Activated B cell treated with CpG ODN at 0.5 μM for 24 hours (primary cell): Measurements from ENCODE around the gene CCL16. TPM values are rescaled to one million over a fixed set of nuclear protein-coding genes. Genes with fewer than 3 reads are reported as not detected.

ENCODE experiments used
- ATAC-seq: fragments of 200-7000 bp; cut with Tn5 transposase; one replicate; pipeline ENCODE4 v1.10.0; 2021; ENCODE audit warnings: low read depth, mild to moderate bottlenecking, moderate library complexity
- CTCF ChIA-PET: fragments of 350-600 bp; sonication (Branson Sonifier 250); formaldehyde crosslinking; loops from one replicate; lab custom pipeline; 2021; ENCODE audit warnings: antibody characterized with exemption; lab: Charles Lee
- POLR2A ChIA-PET: fragments of 350-600 bp; sonication (Branson Sonifier 250); formaldehyde crosslinking; loops from one replicate; lab custom pipeline; 2021; ENCODE audit warnings: antibody characterized with exemption; lab: Charles Lee
- DNase-seq: peaks from one replicate; pipeline ENCODE4 v3.0.0; 2022
- H3K27ac Mint-ChIP-seq: one replicate; pipeline ENCODE4 v1.8.0; 2020; ENCODE audit warnings: mixed read lengths
- H3K27me3 Mint-ChIP-seq: one replicate; pipeline ENCODE4 v1.8.0; 2021; ENCODE audit warnings: mixed read lengths
- H3K36me3 Mint-ChIP-seq: one replicate; pipeline ENCODE4 v1.8.0; 2021; ENCODE audit warnings: low read depth, mixed read lengths
- H3K4me1 Mint-ChIP-seq: one replicate; pipeline ENCODE4 v1.8.0; 2021; ENCODE audit warnings: mixed read lengths
- H3K4me3 Mint-ChIP-seq: one replicate; pipeline ENCODE4 v1.8.0; 2020; ENCODE audit warnings: mild to moderate bottlenecking, mixed read lengths
- H3K9me3 Mint-ChIP-seq: one replicate; pipeline ENCODE4 v1.8.0; 2020; ENCODE audit warnings: mixed read lengths
- intact Hi-C: fragments of 100-400 bp; cut with micrococcal nuclease; formaldehyde crosslinking; loops from one replicate; pipeline ENCODE4 v1.15.1; 2024
- total RNA-seq: library from RNA; stranded (reverse); gene quantifications from 2 replicates; pipeline ENCODE4 v1.2.3, GENCODE V29; 2022
- TF ChIP-seq, protein P1 (sequence below): fragments of 200-600 bp; IDR thresholded peaks from one replicate; pipeline ENCODE4 v1.8.0; 2022; ENCODE audit warnings: antibody characterized with exemption, mild to moderate bottlenecking

Gene CCL16
- total RNA-seq, 1 donor from 2014 or later = not detected

GRCh38 chr17:35991075-35991474 is 9.8 kb upstream of the CCL16 start:
- intact Hi-C loops = loop anchor here (5.0 kb wide), 1 partner anchor 41 kb away; no protein-coding TSS in a partner anchor
- H3K4me3 Mint-ChIP-seq = no peak overlapping the region
- peaks cover 19% of the 10 kb centered on the region for H3K4me1 Mint-ChIP-seq
- DNase-seq = no peak
- TF ChIP-seq, protein P1, sequence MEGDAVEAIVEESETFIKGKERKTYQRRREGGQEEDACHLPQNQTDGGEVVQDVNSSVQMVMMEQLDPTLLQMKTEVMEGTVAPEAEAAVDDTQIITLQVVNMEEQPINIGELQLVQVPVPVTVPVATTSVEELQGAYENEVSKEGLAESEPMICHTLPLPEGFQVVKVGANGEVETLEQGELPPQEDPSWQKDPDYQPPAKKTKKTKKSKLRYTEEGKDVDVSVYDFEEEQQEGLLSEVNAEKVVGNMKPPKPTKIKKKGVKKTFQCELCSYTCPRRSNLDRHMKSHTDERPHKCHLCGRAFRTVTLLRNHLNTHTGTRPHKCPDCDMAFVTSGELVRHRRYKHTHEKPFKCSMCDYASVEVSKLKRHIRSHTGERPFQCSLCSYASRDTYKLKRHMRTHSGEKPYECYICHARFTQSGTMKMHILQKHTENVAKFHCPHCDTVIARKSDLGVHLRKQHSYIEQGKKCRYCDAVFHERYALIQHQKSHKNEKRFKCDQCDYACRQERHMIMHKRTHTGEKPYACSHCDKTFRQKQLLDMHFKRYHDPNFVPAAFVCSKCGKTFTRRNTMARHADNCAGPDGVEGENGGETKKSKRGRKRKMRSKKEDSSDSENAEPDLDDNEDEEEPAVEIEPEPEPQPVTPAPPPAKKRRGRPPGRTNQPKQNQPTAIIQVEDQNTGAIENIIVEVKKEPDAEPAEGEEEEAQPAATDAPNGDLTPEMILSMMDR = no peak
- no peak overlapping the region for H3K27ac Mint-ChIP-seq
- no peak for ATAC-seq
- H3K36me3 Mint-ChIP-seq = no peaks in the 10 kb centered on the region
- H3K9me3 Mint-ChIP-seq = peaks cover 6% of the 10 kb centered on the region
- CTCF ChIA-PET = interaction anchor here (1.2 to 1.5 kb wide), 2 partner anchors 81 to 492 kb away, joined by 3 to 5 read pairs; no protein-coding TSS in a partner anchor
- H3K27me3 Mint-ChIP-seq = peaks cover 7% of the 10 kb centered on the region
- POLR2A ChIA-PET = no interaction called here

- ATAC-seq (no peak), DNase-seq (no peak)
- CTCF ChIA-PET = interaction anchor here (1.0 kb wide), 1 partner anchor 19 kb away, joined by 4 read pairs; no protein-coding TSS in a partner anchor
- TF ChIP-seq, protein P1 = no peak
- no peak overlapping the region for H3K27ac Mint-ChIP-seq
- POLR2A ChIA-PET = no interaction called here
- peaks cover 6% of the 10 kb centered on the region for H3K9me3 Mint-ChIP-seq
- no peaks in the 10 kb centered on the region for H3K36me3 Mint-ChIP-seq
- no peaks in the 10 kb centered on the region for H3K4me1 Mint-ChIP-seq
- intact Hi-C loops = no loop called here
- H3K4me3 Mint-ChIP-seq = no peak overlapping the region
- H3K27me3 Mint-ChIP-seq = peaks cover 9% of the 10 kb centered on the region
Measured at GRCh38 chr17:35988164-35988563, 6.9 kb upstream of the CCL16 start.

DNA sequence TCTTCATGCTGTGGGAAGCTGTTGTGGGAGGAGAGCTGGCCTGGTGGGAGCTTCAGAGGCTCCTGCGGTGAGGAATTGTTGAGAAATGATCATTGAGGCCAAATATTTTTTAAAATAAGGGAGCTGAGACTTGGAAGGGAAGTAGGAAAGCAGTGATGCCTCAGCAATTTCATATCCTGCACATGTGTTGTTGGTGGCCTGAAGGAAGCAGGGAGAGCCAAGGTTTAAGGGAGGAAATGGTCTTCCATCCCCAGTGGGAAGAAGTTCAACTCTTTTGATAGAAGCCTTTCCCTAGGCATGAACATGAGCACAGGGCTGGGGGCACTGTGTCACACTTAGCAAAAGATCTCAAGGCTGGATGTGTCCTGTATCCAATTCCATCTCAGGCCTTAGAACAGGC is 5.3 kb upstream of the CCL16 start, which contains the start of gene CCL14:
TSS of gene CCL14 (minus strand) at position 87 of the 400 bp plus-strand sequence. CDS start at position 7, 80 bp downstream.
- Mint-ChIP-seq H3K4me1 (peaks cover 2% of the 10 kb centered on the region), H3K27ac (no peak within 1 kb of the TSS), H3K9me3 (peaks cover 6% of the 10 kb centered on the region), H3K36me3 (no peaks in the 10 kb centered on the region), H3K27me3 (peaks cover 5% of the 10 kb centered on the region), H3K4me3 (no peak within 1 kb of the TSS)
- intact Hi-C loops = no loop called here
- DNase-seq (no peak), ATAC-seq (no peak)
- CTCF ChIA-PET = interaction anchor here (1.0 kb wide), 1 partner anchor 14 kb away, joined by 3 read pairs; no protein-coding TSS in a partner anchor
- POLR2A ChIA-PET = no interaction called here
- TF ChIP-seq, protein P1 = no peak

GRCh38 chr17:35984140-35984539 is 2.8 kb upstream of the CCL16 start:
- Mint-ChIP-seq H3K4me3 (no peak overlapping the region), H3K27me3 (peaks cover 9% of the 10 kb centered on the region), H3K9me3 (peaks cover 6% of the 10 kb centered on the region), H3K27ac (no peak overlapping the region), H3K36me3 (no peaks in the 10 kb centered on the region), H3K4me1 (peaks cover 2% of the 10 kb centered on the region)
- DNase-seq = no peak
- TF ChIP-seq, protein P1 = no peak
- intact Hi-C loops = no loop called here
- ChIA-PET CTCF (interaction anchor here (2.8 to 19.6 kb wide), 2 partner anchors 89 to 163 kb away, joined by 16 to 481 read pairs; no protein-coding TSS in a partner anchor), POLR2A (no interaction called here)
- no peak for ATAC-seq

DNA sequence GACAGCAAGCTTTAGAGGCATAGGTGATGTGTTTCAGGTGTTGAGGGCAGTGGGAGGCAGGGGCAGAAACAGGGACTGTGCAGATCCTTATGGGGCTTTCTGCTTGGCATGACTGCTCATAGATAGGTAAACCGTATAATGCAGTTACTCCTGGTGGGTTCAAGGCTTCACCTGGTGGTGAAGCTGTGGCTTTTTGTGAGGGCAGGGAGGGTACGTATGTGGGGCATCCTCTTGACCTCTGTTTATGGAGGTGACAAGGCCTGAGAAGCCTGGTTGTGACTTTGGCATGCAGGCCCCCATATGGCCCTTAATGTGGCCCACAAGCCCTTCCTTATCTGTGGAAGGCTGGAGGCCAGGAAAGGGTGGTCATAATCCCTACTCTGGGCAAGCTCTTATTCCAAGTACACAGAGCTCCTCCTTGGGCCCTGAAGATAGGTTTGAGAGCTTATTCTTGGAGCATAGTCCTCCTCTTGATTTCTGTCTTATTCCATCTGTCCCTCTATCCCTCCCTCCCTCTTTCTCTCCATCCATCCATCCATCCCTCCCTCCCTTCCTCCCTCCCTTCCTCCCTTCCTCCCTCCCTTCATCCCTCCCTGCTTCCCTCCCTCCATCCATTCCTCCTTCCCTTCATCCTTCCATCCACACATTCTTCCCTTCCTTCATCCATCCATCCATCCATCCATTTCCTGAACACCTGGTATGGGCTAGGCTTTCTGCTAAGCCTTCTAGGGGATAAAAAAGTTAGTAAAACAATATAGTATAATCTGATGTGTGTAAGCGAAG is 1.3 kb upstream of the CCL16 start:
- Mint-ChIP-seq H3K27ac (no peak overlapping the region), H3K9me3 (no peaks in the 10 kb centered on the region), H3K27me3 (peaks cover 11% of the 10 kb centered on the region), H3K4me3 (no peak overlapping the region), H3K4me1 (peaks cover 7% of the 10 kb centered on the region), H3K36me3 (no peaks in the 10 kb centered on the region)
- DNase-seq = no peak
- TF ChIP-seq, protein P1 = no peak
- ATAC-seq = no peak
- intact Hi-C loops = loop anchor here (1.0 kb wide), 1 partner anchor 167 kb away; no protein-coding TSS in a partner anchor
- POLR2A ChIA-PET = no interaction called here
- CTCF ChIA-PET = interaction anchor here (0.7 to 19.6 kb wide), 10 partner anchors 9 to 500 kb away, joined by 3 to 481 read pairs (median 6); no protein-coding TSS in a partner anchor
